ENCODE results near the gene BRD3OS. TPM values are rescaled to one million over a fixed set of nuclear protein-coding genes. Genes with fewer than 3 reads are reported as not detected.

BRD3OS gene
- total RNA-seq, 1 donor from 2014 or later = 6.8 TPM

DNA sequence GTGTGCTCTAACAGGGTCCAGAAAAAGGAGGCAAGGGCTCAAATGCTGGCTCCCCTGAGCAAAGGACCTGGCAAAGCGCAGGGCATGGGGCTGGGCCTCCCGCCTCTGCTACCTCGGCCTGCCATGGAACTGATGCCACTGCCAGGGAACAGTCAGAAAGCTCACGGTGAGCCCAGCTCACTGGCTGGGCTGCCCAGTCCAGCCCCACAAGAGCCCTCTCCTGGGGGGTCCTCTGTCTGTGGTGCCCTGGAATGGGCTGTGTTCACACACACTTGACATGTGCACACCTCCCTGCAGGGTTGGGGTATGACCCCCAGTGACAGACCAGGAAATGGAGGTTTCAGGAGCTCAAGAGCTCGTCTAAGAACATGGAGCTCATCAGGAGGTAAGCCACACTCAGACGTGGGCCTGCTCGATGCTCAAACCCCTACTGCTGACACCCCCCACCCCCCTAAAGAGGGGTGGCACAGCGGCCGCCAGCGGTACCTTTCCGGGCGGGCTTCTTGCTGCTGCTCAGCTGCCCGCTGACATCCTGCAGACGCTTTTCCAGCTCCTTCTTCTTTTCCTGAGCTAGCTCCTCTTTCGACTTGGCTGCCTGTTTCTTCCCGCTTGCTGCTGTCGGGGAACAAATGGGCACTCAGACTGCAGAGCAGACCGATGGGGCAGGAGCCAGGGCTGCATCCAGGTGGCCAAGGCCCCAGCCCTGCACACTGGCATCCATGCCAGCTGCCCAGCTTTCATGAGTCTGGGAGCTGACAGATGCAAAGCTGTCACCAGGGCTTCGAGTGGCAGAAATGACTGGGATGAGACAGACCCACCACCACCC lies 9.1 kb downstream of the BRD3OS start:
- DNase-seq = no peak

DNA sequence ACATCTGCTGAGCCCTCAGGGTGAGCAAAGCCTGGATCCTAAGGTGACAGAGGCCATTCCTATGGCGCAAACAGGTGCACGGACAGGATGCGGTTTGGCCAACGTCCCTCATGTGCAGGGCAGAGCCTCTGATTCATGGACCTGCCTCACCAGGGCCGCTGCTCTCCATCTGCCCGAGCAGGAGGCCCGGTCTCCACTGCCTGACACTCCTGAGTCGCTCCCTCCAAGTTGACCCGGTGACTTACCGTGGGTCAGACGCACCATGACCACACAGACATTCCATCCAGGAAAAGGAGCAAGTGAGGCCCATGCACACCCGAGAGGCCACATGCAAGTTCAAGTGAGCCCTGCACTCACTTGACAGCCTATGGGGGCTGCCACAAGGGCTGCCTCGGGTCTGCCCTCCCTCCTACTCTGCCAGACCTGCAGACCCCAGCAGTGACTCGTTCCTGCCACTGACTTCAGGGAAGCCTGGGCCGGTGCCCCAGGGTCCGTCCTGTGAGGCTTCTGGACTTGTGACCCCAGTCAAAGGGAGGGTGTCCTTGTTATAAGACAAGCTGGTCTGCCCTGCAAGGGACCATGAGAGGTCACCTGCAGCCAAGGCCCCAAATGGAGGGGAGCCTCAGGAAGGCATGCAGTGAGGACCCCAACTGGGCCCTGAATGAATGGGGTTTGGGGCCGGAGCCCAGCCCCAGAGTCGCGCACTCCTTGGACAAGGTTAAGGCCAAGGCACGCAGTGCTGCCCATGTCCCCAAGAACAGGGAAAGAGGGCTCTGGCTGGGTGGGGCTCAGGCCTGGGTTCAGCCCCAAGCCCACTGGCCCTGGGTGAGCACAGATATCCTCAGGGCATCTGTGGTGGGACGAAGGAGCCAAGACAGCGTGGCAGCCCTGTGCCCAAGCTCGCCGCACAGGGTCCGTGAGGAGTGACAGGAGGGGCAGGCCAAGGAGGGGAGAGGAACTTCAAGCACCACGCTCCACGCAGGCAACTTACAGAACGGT lies 10.1 kb downstream of the BRD3OS start:
- DNase-seq = no peak

DNA sequence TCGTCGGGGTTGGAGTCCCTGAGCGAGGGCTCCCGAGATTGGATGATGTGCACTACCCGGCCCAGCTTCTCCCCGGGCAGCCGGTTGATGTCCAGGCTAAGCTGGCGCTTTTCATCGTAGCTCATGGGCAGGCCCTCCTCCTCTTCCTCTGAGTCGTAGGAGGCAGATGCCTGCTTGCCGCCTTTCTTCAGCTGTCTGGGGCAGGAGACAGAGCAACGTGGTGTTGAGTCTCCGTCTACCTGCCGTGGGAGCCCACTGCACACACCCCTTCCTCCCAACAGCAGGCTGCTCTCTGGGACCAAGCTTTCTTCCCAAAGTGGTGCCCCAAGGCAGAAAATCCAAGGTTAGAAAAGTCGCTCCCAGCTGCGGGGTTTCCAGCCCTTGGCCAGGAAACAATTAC lies 10.8 kb downstream of the BRD3OS start:
- no peak for DNase-seq

DNA sequence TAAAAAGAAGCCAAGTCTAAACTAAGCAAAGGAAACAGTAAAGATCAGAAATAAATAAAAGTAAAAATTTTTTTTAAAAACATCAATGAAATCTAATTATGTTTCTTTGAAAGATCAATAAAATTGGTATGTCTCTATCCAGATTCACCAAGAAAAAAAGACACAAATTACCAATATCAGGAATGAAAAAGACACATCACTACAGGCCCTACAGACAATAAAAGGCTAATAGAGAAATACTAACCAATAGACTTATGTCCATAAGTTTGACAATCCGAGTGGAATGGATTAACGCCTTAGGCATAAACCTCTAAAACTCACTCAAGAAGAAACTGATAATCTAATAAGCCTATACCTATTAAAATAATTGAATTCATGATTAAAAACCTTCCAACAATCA lies 12.4 kb downstream of the BRD3OS start:
- no peak for DNase-seq

DNA sequence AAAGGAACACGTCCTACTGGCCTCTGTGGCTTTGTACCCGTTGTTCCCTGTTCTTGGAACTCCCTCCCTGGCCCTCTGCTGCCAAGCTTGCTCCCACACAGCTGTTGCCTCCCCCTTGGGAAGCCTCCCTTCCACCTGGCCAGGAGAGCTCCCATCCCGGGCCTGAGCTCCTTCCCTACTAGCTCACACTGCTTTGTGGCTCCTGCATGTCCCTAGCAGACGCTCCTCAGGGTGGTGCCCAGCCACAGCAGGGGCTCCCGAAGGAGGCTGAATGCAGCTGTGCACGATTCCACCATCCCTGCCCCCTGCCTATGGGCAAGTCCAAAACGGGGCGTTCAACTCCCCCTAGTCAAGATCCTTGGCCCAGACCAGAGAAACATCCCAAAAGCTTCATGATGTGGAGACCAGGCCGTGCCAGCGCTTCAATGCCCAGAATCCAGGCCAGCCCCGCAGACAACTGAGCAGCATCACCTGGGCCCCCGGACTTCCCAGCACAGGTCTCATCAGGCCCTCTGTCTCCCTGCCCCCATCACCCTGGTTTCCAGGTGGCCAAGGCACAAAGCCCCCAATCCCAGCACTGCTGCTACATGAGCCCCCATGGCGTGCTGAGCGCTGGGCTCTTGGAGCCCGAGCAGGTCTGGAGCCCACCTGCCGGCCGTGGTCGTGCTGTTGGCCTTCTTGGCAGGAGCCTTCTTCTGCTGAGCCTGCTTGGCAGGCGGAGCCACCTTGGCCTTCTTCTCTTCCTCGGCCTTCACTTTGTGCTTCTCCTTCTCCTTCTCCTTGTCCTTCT lies 14.3 kb downstream of the BRD3OS start:
- DNase-seq = no peak

DNA sequence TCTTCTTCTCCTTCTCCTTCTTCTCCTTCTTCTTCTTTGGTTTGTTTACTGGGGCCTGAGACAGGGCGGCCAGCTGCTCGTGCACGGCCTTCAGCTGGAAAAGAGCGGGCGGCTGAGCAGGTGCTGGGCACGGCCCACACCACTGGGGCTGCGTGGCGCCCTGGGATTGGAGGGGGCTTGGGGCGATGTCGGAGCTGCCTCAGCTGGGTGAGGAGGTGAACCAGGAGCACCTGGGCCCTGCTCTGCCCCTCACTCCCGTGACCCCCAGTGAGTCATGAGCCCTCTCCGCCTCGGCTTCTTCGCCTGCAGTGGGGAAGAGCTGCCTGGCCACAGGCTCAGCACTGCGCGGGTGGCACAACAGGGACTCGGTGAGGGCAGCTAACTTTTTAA lies 14.9 kb downstream of the BRD3OS start:
- no peak for DNase-seq

DNA sequence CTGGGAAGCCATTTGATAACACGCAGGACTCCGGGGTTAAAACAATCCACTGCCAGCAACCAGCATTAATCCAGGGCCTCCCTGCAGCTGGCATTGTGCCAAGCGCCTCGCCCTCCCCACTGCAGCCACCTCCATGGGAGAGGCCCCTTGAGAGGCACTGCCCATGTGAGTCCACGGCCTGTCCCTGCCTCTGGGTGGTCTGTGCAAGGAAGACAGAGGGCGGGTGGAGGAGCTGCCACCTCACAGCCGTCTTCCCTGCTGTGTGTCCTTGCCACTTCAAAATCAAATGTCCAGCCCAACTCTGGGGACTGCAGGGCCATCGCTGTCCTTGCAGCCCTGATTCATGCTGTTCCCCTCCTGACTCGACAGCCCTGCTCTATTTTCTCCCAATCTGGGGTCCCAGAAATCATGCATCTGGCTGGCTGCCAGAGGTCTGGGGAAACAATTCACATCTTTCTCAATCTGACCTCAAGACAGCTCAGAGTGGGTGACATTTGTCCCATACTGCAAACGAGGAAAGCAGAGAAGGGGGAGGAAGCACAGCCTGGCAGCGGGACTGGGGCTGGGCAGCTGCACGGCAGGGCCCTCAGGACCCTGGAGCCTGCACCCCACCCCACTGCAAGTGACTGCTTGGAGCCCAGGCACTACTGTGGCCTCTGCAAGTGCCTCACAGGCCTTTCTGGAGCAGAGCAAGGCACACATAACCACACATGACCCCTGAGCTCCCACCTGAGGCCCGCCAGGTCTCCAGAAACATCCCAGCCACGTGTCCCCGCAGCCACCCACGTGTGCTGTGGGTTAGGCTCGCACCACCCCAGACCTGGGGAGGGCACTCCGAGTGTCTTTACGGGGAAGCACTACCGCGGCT lies 15.7 kb downstream of the BRD3OS start:
- no peak for DNase-seq

DNA sequence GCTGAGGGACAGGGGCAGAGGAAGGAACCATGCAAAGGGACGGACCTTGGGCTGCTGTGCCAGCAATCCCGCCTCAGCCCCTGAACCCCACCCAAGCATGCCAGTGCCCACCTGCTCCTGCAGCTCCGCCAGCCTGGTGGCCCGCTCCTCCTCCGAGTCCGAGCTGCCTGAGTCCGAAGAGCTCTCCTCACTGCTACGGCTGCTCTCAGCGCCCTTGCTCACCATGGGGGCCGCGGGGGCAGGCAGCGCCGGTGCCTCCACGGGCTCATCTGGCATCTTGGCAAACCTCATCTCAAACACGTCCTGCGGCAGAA lies 16.3 kb downstream of the BRD3OS start:
- no peak for DNase-seq

DNA sequence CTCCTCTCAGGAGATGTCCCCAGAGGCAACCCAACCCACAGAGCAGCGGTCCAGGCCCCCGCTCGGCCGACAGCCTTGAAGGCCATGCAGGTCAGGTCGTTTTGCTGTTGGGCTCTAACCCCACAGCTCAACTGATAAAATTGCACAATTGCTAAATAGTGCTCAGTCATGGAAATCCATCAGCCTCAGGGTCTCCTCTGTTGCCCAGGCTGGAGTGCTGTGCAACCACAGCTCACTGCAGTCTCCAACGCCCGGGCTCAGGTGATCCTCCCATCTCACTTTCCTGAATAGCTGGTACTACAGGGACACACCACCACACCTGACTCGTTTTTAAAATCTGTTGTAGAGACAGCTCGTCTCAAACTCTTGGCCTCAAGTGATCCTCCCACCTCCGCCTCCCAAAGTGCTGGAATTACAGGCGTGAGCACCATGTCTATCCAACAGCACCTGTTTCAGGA lies 18.3 kb downstream of the BRD3OS start:
- DNase-seq = no peak

DNA sequence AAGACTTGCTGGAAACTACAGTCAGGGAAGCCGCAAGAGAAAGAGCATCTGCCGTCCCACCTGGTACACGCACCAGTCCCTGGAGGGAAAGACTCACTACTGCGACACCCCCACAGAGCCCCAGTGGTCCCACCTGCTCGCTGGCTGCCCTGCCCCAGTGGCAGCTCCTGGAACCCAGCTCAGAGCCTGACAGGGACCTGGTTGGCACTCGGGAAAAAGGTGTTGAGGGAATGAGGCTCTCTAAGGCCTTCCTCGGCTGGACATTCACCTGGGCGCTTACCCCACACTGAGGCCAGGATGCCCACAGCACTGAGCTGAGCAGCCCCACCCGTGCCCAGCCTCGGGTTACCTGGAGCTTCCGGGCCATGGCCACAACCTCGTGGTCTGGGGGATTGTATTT lies 19.7 kb downstream of the BRD3OS start:
- DNase-seq = no peak

DNA sequence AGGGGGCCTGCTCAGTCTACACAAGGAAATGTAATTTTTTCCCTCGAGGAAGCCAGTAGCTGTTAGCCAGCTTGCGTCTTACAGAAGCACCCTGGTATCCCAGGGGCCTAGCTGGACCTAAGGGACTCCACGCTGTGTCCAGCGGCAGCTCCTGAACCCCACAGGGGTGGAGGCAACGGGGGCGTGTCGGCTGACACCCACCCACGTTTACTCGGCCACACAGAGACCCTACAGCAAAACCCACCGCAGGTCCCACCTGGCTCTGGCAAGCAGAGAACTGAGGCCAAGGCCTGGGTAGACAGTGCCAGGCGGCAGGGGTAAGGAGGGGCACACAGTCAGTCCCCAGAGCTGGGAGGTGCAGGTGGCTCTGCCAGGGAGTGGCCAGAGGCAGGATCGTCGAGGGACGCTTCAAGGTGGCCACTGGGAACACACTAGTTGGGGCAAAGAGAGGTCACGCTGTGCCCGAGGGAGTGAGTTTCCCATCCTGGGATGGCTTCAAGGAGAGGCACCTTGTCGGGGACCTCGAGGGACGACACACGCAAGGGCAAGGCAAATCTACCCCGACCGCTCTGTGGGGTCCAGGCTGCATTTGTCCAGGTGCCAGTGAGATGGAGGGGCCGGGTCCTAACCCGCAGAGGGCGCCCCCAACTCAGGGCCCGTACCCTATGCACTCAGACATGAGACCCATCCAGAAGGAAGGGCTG lies 20.7 kb downstream of the BRD3OS start:
- DNase-seq = no peak

DNA sequence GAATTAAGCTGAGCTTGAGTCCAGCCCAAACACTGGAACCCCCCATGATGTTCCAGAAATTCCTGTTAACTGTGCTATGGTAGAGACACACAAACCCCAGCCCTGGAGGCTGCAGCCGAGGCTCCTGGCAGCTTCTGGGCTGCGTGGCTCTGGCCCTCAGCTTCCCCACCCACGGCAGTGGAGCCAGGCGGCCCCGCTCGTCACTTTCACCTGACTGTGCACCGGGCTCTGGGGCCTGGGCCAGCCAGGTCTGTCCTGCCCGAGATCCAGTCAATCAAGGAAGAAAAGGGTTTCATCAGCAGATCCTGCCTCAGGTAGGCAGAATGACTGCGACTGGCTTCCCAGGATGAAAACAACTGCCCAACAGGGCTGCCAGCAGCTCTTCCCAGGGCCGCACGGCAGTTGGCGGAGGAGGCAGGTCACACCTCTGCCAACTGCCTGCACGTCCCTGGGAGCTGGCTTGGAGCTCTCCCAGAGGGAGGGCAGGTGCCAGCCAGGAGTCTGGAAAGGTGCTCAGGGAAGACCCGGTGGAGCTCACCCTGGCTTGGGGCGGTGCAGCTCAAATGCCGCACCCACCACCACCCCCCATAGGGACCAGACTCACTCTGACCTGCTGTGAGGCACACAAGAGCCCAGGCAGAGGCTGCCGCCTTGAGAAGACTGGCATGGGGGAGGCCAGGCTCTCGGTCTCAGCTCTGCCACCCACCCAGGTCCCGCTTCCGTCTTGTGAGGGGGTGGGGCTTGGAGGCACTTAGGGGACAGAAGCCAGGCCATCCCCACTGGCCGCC lies 21.8 kb downstream of the BRD3OS start:
- DNase-seq = no peak

DNA sequence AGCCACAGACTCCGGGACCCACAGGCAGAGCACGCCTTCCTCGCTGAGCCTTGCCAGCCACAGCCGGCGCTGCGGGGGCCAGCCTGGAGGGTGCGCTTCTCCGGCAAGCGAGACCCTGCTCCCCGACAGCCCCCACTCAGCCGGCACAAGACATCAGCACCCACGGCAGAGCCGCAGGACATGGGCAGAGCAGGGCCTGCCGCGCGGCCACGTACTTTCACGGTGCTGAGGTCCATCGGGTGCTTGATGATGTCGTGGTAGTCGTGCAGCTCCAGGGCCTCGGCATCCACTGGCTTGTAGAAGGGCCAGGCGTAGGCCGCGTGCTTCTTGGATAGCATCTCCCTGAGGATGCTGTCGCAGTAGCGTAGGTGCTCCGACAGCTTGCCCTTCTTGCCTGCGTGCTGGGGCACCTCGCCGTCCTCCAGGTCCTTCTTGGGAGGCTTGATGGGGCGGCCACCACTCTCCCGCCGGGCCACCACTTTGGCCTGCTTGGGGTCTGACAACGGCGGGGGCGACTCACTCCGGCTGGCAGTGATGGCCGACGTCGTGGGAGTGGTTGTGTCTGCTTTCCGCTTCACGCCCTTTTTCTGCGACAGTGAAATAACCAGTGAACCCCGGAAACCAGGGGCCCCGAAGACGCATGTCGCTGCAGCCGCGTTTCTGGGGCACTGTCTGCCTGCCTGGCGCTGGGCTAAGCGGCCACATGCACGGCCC lies 22.7 kb downstream of the BRD3OS start:
- DNase-seq = no peak

DNA sequence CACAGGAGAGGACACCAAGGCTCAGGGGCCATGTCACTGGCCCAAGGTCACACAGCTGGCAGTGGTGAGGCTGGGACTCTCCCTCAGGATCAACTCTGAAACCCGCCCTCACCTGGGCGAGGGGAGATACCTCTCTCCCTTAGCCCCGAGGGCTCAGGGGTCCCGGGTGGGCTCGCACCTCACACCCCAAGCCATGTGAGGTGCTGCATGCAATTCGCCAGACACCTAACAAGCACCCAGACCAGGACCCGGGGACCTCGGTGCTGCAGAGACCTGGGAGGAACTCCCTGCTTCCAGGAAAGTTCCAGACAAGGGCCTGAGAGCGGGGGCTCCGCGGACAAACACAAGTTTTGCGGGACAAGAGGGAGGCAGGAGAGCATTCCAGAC lies 23.3 kb downstream of the BRD3OS start:
- DNase-seq = no peak

DNA sequence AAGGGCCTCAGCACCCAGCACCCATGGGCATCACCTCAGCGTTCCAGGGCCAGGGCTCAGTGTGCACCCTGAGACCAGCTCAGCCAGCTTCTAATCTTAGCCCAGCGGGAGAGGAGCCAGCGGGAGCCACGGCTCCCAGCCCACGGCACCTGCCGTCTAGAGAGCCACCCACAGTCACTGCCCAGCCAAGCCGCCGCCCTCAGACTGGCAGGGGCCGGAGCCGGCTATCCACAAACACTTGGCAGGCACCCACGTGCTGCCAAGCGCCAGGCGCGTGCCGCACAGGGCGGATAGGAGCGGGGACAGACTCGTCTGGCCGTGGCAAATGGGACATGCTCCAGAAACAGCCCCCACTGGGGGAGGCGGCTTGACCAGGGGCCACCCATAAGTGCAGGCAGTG lies 24.0 kb downstream of the BRD3OS start:
- no peak for DNase-seq

DNA sequence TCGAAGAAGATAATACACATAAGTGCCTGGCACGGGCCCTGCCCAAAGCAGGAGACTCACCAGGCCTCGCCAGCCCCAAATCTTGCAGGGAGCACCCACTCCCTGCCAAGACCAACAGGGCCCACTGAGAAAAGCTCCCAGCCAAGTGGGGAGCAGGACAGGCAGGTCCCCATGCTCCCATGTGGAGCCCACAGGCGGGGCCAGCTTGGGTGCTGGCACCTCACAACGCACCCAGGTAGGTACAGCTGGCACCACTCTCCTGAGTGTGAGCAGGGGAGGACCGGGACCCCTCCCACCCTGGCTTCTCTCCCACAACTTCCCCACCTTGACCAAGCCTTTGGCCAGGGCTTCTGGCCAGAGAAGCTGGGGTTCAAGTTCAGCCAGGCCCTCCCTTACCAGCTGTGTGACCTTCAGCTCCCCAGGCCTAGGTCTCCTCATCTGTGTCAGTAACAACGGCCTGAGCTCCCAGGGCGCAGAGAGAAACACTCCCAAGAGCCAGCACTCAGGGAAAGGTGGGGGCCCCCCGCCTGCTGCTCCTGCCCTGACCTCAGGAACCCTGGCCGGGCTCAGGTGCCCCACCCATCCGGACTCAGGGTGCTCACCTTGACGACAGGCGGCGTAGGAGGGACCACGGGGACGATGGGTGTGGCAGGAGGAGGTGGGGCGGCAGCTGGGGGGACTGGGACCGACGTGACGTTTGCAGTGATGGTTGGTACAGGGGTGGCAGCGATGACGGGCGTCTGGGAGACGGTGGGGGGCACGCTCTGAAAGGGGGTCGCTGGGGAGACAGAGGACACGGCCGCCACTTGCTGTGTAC lies 24.7 kb downstream of the BRD3OS start:
- no peak for DNase-seq

DNA sequence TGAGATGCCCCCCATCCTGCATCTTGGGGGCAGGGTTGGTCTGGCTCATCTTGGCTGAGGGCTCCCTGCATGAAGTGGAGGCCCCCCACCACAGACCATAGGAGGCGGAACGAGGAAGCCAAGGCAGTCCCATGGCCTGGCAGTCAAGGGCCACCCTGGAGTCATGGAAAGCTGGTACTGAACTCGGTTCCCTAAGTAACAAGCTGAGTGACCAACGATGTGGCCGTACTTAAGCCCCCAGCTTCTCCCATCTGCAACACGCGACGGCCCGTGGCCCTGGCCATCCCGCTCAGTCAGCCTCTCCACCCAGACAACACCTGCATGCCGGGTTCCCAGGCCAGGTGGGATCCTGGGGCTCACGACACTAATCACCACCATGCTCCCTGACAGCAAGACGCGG lies 25.4 kb downstream of the BRD3OS start:
- DNase-seq = no peak

DNA sequence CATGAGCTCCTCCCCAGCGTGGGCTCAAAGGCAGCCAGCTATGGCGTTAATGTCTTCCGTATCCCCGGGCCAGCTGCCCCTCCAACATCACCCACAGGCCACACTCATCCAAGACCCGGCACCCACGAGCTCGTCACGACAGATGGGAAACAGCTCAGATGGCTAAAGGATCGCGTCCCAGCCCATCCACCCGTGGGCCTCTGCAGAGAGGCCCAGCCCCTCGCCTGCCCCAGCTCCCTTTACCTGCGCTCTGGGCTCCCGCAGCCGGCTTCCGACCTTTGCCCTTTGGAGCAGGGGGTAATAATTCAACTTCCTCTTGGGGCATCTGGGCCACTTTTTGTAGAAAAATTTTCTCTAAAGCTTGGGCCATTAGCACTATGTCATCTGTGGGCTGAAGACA lies 26.0 kb downstream of the BRD3OS start:
- no peak for DNase-seq

DNA sequence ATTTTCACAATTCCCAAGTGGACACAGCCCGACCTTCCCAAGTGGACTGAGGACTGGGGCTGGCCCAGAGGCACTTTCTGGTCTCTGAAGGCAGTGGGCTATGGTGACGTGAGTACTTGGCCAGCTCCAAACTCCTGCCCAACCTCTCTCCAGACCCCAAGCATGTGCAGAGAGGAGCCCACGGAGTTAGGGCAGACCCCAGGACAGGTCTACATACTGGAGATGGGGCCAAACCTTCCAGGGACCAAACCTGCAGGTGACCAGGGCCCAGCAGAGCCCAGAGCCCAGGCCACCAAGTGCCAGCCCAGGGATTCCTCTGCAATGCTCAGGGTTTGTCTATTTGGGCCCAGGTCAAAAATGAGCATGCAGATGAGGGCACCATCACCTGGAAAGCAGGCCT lies 27.2 kb downstream of the BRD3OS start:
- no peak for DNase-seq

Data from skin of body (tissue), 2 donors.